ENCODE results near the gene TJP2.

GRCh38 chr9:69202556-69202955 is 28.5 kb downstream of the TJP2 start:
- TF ChIP-seq, protein P1, sequence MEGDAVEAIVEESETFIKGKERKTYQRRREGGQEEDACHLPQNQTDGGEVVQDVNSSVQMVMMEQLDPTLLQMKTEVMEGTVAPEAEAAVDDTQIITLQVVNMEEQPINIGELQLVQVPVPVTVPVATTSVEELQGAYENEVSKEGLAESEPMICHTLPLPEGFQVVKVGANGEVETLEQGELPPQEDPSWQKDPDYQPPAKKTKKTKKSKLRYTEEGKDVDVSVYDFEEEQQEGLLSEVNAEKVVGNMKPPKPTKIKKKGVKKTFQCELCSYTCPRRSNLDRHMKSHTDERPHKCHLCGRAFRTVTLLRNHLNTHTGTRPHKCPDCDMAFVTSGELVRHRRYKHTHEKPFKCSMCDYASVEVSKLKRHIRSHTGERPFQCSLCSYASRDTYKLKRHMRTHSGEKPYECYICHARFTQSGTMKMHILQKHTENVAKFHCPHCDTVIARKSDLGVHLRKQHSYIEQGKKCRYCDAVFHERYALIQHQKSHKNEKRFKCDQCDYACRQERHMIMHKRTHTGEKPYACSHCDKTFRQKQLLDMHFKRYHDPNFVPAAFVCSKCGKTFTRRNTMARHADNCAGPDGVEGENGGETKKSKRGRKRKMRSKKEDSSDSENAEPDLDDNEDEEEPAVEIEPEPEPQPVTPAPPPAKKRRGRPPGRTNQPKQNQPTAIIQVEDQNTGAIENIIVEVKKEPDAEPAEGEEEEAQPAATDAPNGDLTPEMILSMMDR (IDR thresholded peaks at IDR 0.05), result no peak
- TF ChIP-seq EZH2phosphoT487 (IDR thresholded peaks at IDR 0.05), result no peak

Measured in neural progenitor cell (in vitro differentiated cells).